Endothelial cell of umbilical vein (primary cell): Measurements from ENCODE around the gene COMP. TPM values are rescaled to one million over a fixed set of nuclear protein-coding genes. Genes with fewer than 3 reads are reported as not detected.

Source experiments
- BruUV-seq: library from RNA; stranded (reverse); fragments of 400-500 nt; replicated peaks from 2 replicates; lab custom pipeline; 2021; lab: Mats Ljungman, UMichigan
- CTCF ChIA-PET: fragments of 300-600, 350-600 bp; sonication (Branson Sonifier 250); formaldehyde crosslinking; loops from one replicate; lab custom pipeline; 2021; ENCODE audit warnings: antibody characterized with exemption, inconsistent platforms; lab: Charles Lee
- POLR2A ChIA-PET: fragments of 300-600, 350-600 bp; sonication (Branson Sonifier 250); formaldehyde crosslinking; loops from one replicate; lab custom pipeline; 2021; ENCODE audit warnings: antibody characterized with exemption, inconsistent platforms; lab: Charles Lee
- DNase-seq: peaks from one replicate; pipeline ENCODE4 v3.0.0-alpha.2; 2011; ENCODE audit warnings: low read depth, low spot score
- FAIRE-seq: peaks from 2 replicates; lab custom pipeline; 2011; peaks lifted over from hg19 to GRCh38; lab: Jason Lieb, UNC
- H2AFZ ChIP-seq: 2 replicates; pipeline ENCODE4 v1.6.0; 2012; ENCODE audit warnings: low read depth, low read length, control low read depth, inconsistent platforms
- H3K27ac ChIP-seq: 2 replicates; pipeline ENCODE4 v1.5.1; 2011; ENCODE audit warnings: low read depth, mild to moderate bottlenecking, control low read depth, low read length, moderate library complexity; ENCODE audit not compliant: insufficient read depth
- H3K27me3 ChIP-seq, 2 experiments: 2 replicates each; pipeline versions ENCODE4 v1.6.0 to v1.6.1; 2011; ENCODE audit warnings: low read length in 2 of 2, mixed read lengths in 1 of 2; ENCODE audit not compliant: control insufficient read depth in 2 of 2, insufficient read depth in 2 of 2
- H3K36me3 ChIP-seq, 2 experiments: 2 replicates in 1 of 2; 3 replicates in 1 of 2; pipeline ENCODE4 v1.5.1; 2011; ENCODE audit warnings: low read length in 2 of 2, mild to moderate bottlenecking in 1 of 2, moderate library complexity in 1 of 2; ENCODE audit not compliant: control insufficient read depth in 2 of 2, insufficient read depth in 2 of 2; ENCODE audit errors: extremely low read depth in 1 of 2
- H3K4me1 ChIP-seq: 3 replicates; pipeline ENCODE4 v1.5.1; 2011; ENCODE audit warnings: mild to moderate bottlenecking, low read length; ENCODE audit not compliant: control insufficient read depth, insufficient read depth; ENCODE audit errors: extremely low read depth
- H3K4me2 ChIP-seq: 2 replicates; pipeline ENCODE4 v1.6.1; 2011; ENCODE audit warnings: low read length, control low read depth, mixed read lengths; ENCODE audit not compliant: insufficient read depth
- H3K4me3 ChIP-seq, 3 experiments: fragments of 200-600 bp in 1 of 3; sonication (generic), shearing (Covaris generic) in 1 of 3; replicated peaks in 1 of 3; 2 replicates each; pipeline ENCODE4 v1.5.1; 2011 to 2016; ENCODE audit warnings: control low read depth in 3 of 3, low read length in 3 of 3, mild to moderate bottlenecking in 2 of 3, inconsistent platforms in 1 of 3, low read depth in 1 of 3, moderate library complexity in 1 of 3; ENCODE audit not compliant: insufficient read depth in 1 of 3
- H3K79me2 ChIP-seq: 2 replicates; pipeline ENCODE4 v1.6.0; 2012; ENCODE audit warnings: low read length, inconsistent platforms; ENCODE audit not compliant: control insufficient read depth, insufficient read depth
- H3K9ac ChIP-seq: replicated peaks from 2 replicates; pipeline ENCODE3; 2011; ENCODE audit warnings: low read length, control low read depth; ENCODE audit not compliant: insufficient read depth; ENCODE audit errors: extremely low read depth
- H3K9me1 ChIP-seq: replicated peaks from 3 replicates; pipeline ENCODE4 v1.6.0; 2011; ENCODE audit warnings: mild to moderate bottlenecking, low read length; ENCODE audit not compliant: control insufficient read depth, insufficient read depth; ENCODE audit errors: extremely low read depth
- H3K9me3 ChIP-seq: replicated peaks from 2 replicates; pipeline ENCODE4 v1.5.1; 2012; ENCODE audit warnings: low read length, inconsistent platforms; ENCODE audit not compliant: control insufficient read depth, insufficient read depth
- H4K20me1 ChIP-seq: replicated peaks from 2 replicates; pipeline ENCODE3; 2011; ENCODE audit warnings: mild to moderate bottlenecking, low read length; ENCODE audit not compliant: control insufficient read depth, insufficient read depth; ENCODE audit errors: extremely low read depth
- MAX ChIP-seq: IDR thresholded peaks from 2 replicates; pipeline ENCODE4 v1.6.1; 2011; ENCODE audit not compliant: insufficient read depth, insufficient read length
- dilution Hi-C: fragments of 300-500 bp; cut with MboI; formaldehyde crosslinking; loops from one replicate; pipeline ENCODE4 v1.15.0; 2019; ENCODE audit warnings: low sequenced_read_pairs; ENCODE audit not compliant: extremely low pct_ligation_motif_present
- intact Hi-C: fragments of 100-400 bp; cut with micrococcal nuclease; formaldehyde crosslinking; loops from one replicate; pipeline ENCODE4 v1.10.0; 2022
- polyA plus RNA-seq, 4 experiments: library from polyadenylated mRNA; depleted of rRNA in 3 of 4; stranded (reverse) in 3 of 4; unstranded in 1 of 4; fragments of >200 nt; gene quantifications; 2 replicates each; pipeline versions ENCODE4 v1.2.1 to v1.2.3, GENCODE V29; 2011 to 2012; ENCODE audit warnings: missing spikeins in 1 of 4
- total RNA-seq: library from RNA; stranded (reverse); gene quantifications from 2 replicates; pipeline ENCODE4 v1.2.3, GENCODE V29; 2021
- TF ChIP-seq, protein P1 (sequence below), 2 donors: IDR thresholded peaks; 1 replicate in 1 of 2; 2 replicates in 1 of 2; pipeline ENCODE4 v1.5.1; 2011; ENCODE audit warnings: low read length in 2 of 2, mild to moderate bottlenecking in 2 of 2, moderate library complexity in 2 of 2, control low read depth in 1 of 2, inconsistent platforms in 1 of 2, low read depth in 1 of 2; ENCODE audit not compliant: insufficient read depth in 1 of 2; ENCODE audit errors: extremely low read depth in 1 of 2

COMP gene
- total and polyA plus RNA-seq, 2 donors (not counting 3 experiments of a cell fraction or from before 2014, with no cell fraction given), result not detected

- Histone ChIP-seq H3K9me1 (no peaks in the 10 kb centered on the region), H3K9me3 (no peaks in the 10 kb centered on the region), H2AFZ (no peak overlapping the region), H3K4me3 (no peak overlapping the region), H4K20me1 (peaks cover 9% of the 10 kb centered on the region), H3K9ac (no peak overlapping the region), H3K27ac (no peak overlapping the region), H3K4me1 (peaks cover 15% of the 10 kb centered on the region), H3K27me3 (no peaks in the 10 kb centered on the region), H3K36me3 (peaks cover 0 to 4% of the 10 kb centered on the region in 2 experiments), H3K79me2 (peaks cover 98% of the 10 kb centered on the region), H3K4me2 (no peak overlapping the region)
- intact Hi-C loops (no loop called here), dilution Hi-C loops (no loop called here)
- POLR2A ChIA-PET, result no interaction called here
- TF ChIP-seq MAX, result no peak
- TF ChIP-seq, protein P1, sequence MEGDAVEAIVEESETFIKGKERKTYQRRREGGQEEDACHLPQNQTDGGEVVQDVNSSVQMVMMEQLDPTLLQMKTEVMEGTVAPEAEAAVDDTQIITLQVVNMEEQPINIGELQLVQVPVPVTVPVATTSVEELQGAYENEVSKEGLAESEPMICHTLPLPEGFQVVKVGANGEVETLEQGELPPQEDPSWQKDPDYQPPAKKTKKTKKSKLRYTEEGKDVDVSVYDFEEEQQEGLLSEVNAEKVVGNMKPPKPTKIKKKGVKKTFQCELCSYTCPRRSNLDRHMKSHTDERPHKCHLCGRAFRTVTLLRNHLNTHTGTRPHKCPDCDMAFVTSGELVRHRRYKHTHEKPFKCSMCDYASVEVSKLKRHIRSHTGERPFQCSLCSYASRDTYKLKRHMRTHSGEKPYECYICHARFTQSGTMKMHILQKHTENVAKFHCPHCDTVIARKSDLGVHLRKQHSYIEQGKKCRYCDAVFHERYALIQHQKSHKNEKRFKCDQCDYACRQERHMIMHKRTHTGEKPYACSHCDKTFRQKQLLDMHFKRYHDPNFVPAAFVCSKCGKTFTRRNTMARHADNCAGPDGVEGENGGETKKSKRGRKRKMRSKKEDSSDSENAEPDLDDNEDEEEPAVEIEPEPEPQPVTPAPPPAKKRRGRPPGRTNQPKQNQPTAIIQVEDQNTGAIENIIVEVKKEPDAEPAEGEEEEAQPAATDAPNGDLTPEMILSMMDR (IDR thresholded peaks at IDR 0.05; ENCODE audit: extremely low read depth in 1 of 2, insufficient read depth in 1 of 2, low read depth in 1 of 2, low read length in 2 of 2), result no peak
- no peak for DNase-seq
- no TSS peak for BruUV-seq
- FAIRE-seq, result no peak
- CTCF ChIA-PET, result interaction anchor here (0.7 to 5.7 kb wide), 4 partner anchors 7 to 248 kb away, joined by 3 to 53 read pairs (median 4); no protein-coding TSS in a partner anchor
Observed at GRCh38 chr19:18840288-18841267, 49.5 kb upstream of the COMP start.
